Measurements from ENCODE around the gene SIPA1L3. TPM values are rescaled to one million over a fixed set of nuclear protein-coding genes. Genes with fewer than 3 reads are reported as not detected.

The SIPA1L3 gene
- total and polyA plus RNA-seq, 12 donors, result 2.8 to 24.2 (median 12.3) TPM

DNA sequence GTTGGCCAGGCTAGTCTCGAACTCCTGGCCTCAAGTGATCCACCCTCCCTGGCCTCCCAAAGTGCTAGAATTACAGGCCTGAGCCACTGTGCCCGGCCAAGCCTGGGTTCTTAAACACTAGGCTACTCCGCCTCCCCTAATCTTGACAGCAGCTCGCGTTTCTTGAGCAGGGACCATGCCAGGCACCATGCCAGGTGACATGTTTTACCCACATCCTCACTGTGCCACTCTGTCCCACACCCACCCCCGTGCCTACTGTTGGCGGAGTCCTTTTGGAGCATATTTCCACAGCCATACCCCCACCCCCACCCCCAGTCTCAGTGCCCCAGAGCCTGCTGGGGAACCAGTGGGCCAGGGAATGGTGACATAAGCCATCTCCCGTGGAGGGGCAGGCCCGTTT lies 218.2 kb downstream of the SIPA1L3 start:
- no peak for ATAC-seq
- intact Hi-C loops (cut with DNase I), result no loop called here
- H3K27me3 ChIP-seq, result no peaks in the 10 kb centered on the region
- no peaks in the 10 kb centered on the region for H3K4me1 ChIP-seq
- TF ChIP-seq, protein P1, sequence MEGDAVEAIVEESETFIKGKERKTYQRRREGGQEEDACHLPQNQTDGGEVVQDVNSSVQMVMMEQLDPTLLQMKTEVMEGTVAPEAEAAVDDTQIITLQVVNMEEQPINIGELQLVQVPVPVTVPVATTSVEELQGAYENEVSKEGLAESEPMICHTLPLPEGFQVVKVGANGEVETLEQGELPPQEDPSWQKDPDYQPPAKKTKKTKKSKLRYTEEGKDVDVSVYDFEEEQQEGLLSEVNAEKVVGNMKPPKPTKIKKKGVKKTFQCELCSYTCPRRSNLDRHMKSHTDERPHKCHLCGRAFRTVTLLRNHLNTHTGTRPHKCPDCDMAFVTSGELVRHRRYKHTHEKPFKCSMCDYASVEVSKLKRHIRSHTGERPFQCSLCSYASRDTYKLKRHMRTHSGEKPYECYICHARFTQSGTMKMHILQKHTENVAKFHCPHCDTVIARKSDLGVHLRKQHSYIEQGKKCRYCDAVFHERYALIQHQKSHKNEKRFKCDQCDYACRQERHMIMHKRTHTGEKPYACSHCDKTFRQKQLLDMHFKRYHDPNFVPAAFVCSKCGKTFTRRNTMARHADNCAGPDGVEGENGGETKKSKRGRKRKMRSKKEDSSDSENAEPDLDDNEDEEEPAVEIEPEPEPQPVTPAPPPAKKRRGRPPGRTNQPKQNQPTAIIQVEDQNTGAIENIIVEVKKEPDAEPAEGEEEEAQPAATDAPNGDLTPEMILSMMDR (IDR thresholded peaks at IDR 0.05), result no peak
- 89% methylated on average over 9 of the region's 9 CpGs for WGBS, 2 donors
- no peak overlapping the region for H3K4me3 ChIP-seq
- peaks cover 0 to 32% (median 6%) of the 10 kb centered on the region in 9 donors for H3K36me3 ChIP-seq
- no peak overlapping the region for H3K27ac ChIP-seq
- DNase-seq, result no peak
- H3K9me3 ChIP-seq, result peaks cover 0 to 10% (median 0%) of the 10 kb centered on the region in 11 donors

DNA sequence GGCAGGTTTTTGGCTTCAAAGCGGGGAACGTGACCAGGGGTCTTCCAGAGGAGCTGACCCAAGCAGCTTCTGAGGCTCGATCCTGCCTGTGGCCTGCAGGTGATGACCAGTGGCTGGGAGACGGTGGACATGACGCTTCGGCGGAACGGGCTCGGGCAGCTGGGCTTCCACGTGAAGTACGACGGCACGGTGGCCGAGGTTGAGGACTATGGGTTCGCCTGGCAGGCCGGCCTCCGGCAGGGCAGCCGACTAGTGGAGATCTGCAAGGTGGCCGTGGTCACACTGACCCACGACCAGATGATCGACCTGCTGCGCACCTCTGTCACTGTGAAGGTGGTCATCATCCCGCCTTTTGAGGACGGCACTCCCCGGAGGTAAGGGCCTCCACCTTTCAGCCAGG lies 223.4 kb downstream of the SIPA1L3 start:
- Histone ChIP-seq H3K4me1 (no peaks in the 10 kb centered on the region), H3K4me3 (no peak overlapping the region), H3K36me3 (peaks cover 0 to 15% (median 0%) of the 10 kb centered on the region in 9 donors), H3K9me3 (no peaks in the 10 kb centered on the region), H3K27ac (no peak overlapping the region), H3K27me3 (no peaks in the 10 kb centered on the region)
- TF ChIP-seq, protein P1 (IDR thresholded peaks at IDR 0.05), result no peak
- 97% methylated on average over 25 of the region's 25 CpGs for WGBS, 2 donors
- intact Hi-C loops (cut with DNase I), result no loop called here
- ATAC-seq, result peak in 1 of 8 donors; percentile 13
- no peak for DNase-seq

DNA sequence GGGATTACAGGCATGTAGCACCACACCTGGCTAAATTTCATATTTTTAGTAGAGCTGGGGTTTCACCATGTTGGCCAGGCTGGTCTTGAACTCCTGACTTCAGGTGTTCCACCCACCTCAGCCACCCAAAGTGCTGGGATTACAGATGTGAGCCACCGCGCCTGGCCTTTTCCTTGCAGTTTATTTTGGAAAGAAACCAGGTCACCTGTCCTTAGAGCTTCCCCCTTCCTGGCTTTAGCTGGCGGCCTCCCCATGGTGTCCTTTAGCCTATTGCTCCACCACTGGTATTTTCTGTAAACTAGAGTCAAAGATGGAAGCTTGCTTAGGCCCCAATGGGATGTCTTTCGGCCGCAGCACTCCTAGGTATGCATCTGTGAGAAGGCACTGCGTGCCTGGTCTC lies 225.8 kb downstream of the SIPA1L3 start:
- Histone ChIP-seq H3K27ac (no peak overlapping the region), H3K27me3 (no peaks in the 10 kb centered on the region), H3K4me3 (no peak overlapping the region), H3K9me3 (no peaks in the 10 kb centered on the region), H3K36me3 (peaks cover 0 to 15% (median 0%) of the 10 kb centered on the region in 9 donors), H3K4me1 (no peaks in the 10 kb centered on the region)
- intact Hi-C loops (cut with DNase I), result no loop called here
- TF ChIP-seq, protein P1 (IDR thresholded peaks at IDR 0.05), result no peak
- no peak for DNase-seq
- no peak for ATAC-seq
- 96% methylated on average over 6 of the region's 6 CpGs for WGBS, 2 donors

DNA sequence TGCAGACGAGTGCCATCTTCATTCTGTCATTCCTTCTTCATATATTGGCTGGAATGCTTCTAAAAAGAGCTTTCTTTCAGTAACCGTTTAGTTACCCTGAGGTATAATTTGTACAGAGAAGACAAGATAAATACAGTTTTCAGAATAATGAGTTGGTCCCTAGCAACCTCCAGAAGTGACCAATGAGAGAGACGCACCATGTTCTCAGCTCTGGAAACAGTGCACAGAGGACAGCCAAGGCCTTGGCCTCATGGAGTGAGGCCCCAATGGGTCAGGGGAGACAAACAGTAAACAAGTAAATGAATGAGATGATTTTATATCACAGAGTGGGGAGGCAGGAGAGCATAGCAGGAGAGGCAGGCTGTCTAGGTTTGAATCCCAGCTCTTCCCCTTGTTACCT lies 226.3 kb downstream of the SIPA1L3 start:
- Histone ChIP-seq H3K9me3 (no peaks in the 10 kb centered on the region), H3K27me3 (no peaks in the 10 kb centered on the region), H3K27ac (no peak overlapping the region), H3K4me3 (no peak overlapping the region), H3K4me1 (no peaks in the 10 kb centered on the region), H3K36me3 (peaks cover 0 to 12% (median 0%) of the 10 kb centered on the region in 9 donors)
- intact Hi-C loops (cut with DNase I), result no loop called here
- 89 to 93% methylated on average over 3 of the region's 3 CpGs for WGBS, 2 donors
- ATAC-seq (no peak), DNase-seq (no peak)
- TF ChIP-seq, protein P1 (IDR thresholded peaks at IDR 0.05), result no peak
